Measurements from ENCODE around the gene CERS6.

- no peak for TF ChIP-seq EZH2phosphoT487 (IDR thresholded peaks at IDR 0.05; ENCODE audit: low read depth, severe bottlenecking, unreplicated experiment)
- no peak for TF ChIP-seq CTCF (IDR thresholded peaks at IDR 0.05; ENCODE audit: poor library complexity)
Measured at GRCh38 chr2:168461942-168462331, 5.9 kb downstream of the CERS6 start.
